ENCODE measurements around the gene WNK1.
A peak's percentile ranks its signal among the peaks of the same experiment; 100 is the strongest.

WNK1 gene

GRCh38 chr12:810671-811415 is 58.5 kb downstream of the WNK1 start (continued):
- TF ChIP-seq REST (tag by site-specific recombination; IDR thresholded peaks at IDR 0.05) (no peak), ZNF133 (tag by site-specific recombination; IDR thresholded peaks at IDR 0.05) (no peak), SP7 (tag by site-specific recombination; IDR thresholded peaks at IDR 0.05) (peak; percentile 92), GLIS1 (tag by site-specific recombination; IDR thresholded peaks at IDR 0.05) (peak; percentile 71), ZNF518A (tag by site-specific recombination; conservative IDR thresholded peaks at IDR 0.05; ENCODE audit: low read depth) (0 out of 2 replicates have a peak, but pooled peaks have one; percentile 17), ZNF223 (tag by site-specific recombination; IDR thresholded peaks at IDR 0.05) (no peak), ZNF600 (tag by site-specific recombination; IDR thresholded peaks at IDR 0.05) (peak; percentile 60; the same call in 1 of the 2 replicates), PRDM10 (tag by site-specific recombination; IDR thresholded peaks at IDR 0.05) (no peak; the same call in 1 of the 2 replicates), ZBTB8A (tag by site-specific recombination; IDR thresholded peaks at IDR 0.05) (no peak), ZFHX2 (tag by site-specific recombination; conservative IDR thresholded peaks at IDR 0.05) (no peak), ZNF112 (tag by site-specific recombination; IDR thresholded peaks at IDR 0.05) (no peak), ZSCAN4 (tag by site-specific recombination; IDR thresholded peaks at IDR 0.05) (no peak), TCF7L2 (IDR thresholded peaks at IDR 0.05; ENCODE audit: borderline replicate concordance, low read depth, low read length) (no peak), ZNF585B (tag by site-specific recombination; IDR thresholded peaks at IDR 0.05) (no peak), ZNF214 (tag by site-specific recombination; IDR thresholded peaks at IDR 0.05; ENCODE audit: borderline replicate concordance) (no peak), ZNF366 (tag by site-specific recombination; conservative IDR thresholded peaks at IDR 0.05) (peak; percentile 64), GLIS2 (tag by site-specific recombination; IDR thresholded peaks at IDR 0.05) (peak; percentile 64), ZNF155 (tag by site-specific recombination; IDR thresholded peaks at IDR 0.05) (no peak), ZBTB11 (tag by site-specific recombination; conservative IDR thresholded peaks at IDR 0.05; ENCODE audit: low read depth) (no peak), ZNF132 (tag by site-specific recombination; IDR thresholded peaks at IDR 0.05; ENCODE audit: borderline replicate concordance) (no peak), PBX3 (CRISPR knock-in tag; IDR thresholded peaks at IDR 0.05) (no peak)

Data from HEK293 (cell line).